Stimulated activated CD4-positive, alpha-beta T cell treated with anti-CD3 and anti-CD28 coated beads, TNF-alpha, amount 100 ng/mL, for 48 hours (primary cell): ENCODE measurements around the gene ROR2.

ENCODE experiments used
- DNase-seq, 3 donors: peaks; one replicate each; pipeline ENCODE4 v3.0.0-alpha.2; 2020; ENCODE audit warnings: low read depth in 3 of 3

Gene ROR2

DNA sequence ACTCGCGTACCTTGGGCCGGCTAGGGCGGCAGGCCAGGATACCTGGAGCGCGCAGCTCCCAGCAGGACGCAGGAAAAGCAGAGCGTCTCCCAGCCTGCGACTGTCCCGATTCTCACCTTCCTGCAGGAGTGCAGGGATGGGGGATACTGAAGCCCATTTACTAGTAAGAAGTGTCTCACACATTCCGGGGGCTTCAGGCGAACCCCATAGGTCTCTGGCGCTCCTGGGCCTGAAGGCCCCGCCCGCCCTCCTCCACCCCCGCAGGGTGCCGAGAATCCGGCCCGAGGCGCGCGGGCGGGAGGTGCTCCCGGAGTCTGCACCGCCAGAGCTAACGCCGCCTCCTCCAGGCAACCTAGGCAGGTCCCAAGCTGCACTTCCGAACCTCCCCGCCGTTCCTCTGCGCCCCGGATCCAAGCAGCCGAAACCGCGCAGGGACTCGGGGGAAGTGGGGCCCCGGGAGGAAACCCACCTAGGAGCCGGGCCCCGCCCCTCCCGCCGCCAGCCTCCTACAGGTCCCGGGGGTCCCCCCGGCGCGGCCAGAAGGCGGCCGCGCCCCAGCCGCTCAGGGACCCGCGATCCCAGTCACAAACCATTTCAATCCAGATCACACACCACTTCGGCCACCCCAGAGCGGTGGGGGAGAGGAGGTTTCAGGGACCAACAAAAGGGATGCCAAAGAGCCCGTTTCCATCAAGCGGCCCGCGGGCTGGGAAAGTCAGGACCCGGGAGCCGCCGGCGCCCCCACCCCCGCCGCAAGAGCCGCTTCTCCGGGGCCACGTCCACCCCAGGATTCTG, 1.2 kb downstream of the ROR2 start:
- DNase-seq = peak in 2 of 3 donors; percentile 5 to 9

DNA sequence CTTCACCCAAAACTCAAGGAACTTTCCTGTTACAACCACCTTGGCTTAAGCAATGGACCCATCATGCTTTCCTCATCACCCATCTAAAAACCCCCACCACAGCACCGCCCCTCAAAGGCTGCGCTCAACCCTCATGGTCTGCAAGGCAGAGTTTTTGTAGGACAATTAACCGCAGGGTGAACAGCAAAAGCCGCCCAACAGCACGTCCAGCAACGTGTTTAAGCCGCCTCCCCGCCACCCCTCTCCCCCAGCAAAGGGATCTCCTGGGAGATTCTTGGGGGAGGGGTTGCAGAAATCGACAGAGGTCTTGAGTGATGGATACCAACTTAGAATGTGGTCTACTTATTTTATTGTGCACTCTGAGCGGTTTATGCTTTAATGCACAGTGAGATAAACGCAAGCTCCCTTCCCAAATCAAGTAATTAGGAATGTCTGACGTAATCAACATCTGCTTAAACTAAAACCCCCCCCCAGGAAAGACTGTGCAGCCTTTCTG, 1.9 kb downstream of the ROR2 start:
- DNase-seq = no peak

GRCh38 chr9:91946653-91947488, 3.2 kb downstream of the ROR2 start:
- DNase-seq = no peak

DNA sequence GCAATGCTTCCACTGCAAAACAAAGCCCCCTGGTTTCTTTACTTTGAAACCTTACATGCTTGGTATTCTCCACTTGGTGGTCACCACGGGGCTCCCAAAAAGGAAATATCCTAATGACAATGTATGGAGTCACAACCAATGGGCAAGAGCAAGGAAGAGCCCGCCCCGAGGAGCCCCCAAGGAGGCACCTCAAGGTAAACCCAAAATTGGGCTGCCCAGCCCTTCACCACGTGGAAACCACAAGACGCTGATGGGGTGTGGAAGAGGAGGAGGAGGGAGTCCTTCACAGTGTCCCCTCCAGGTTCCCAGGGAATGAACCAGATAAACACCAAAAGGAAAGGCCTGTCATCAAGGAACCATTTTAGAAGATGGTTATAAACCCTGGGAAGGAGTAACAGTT, 3.8 kb downstream of the ROR2 start:
- DNase-seq = no peak

GRCh38 chr9:91945277-91946085, 4.5 kb downstream of the ROR2 start:
- no peak for DNase-seq

- no peak for DNase-seq
Observed at GRCh38 chr9:91944711-91945110, 5.3 kb downstream of the ROR2 start.

DNA sequence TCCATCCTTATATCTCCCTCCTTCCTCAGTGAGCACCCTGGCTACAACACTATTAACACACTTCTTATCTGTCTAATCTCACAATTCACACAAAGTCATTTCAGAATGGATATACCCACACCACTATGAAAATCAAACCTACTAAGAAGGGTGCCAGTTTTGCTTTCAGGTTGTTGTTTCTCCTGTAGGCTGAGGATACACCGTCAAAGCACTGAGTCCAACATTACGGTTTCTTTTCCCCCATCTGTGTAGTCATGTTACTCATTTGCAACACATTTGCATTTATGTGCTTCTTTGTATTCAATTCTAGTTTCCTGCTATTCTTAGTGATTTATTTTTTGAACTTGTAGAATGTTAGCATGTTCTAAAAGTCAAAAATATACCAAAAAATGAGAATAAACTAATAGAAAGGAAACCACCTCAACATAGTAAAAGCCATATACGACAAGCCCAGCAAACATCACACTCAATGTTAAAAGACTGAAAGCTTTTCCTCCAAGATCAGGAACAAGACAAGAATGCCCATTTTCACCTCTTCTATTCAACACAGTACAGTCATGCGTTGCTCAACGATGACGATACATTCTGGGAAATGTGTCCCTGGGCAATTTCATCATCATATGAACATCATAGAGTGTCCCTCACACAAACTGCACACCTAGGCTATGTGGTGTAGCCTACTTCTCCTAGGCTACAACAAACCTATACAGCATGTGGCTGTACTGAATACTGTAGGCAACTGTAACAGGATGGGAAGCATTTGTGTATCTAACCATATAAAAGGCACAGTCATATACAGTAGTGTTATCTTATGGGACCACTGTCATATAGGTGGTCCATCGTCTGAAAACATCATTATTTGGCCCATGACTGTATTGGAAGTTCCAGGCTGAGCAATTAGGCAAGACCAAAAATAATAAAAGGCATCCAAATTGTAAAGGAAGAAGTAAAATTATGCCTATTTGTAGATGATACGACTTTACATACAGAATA, 6.3 kb downstream of the ROR2 start:
- DNase-seq = no peak

DNA sequence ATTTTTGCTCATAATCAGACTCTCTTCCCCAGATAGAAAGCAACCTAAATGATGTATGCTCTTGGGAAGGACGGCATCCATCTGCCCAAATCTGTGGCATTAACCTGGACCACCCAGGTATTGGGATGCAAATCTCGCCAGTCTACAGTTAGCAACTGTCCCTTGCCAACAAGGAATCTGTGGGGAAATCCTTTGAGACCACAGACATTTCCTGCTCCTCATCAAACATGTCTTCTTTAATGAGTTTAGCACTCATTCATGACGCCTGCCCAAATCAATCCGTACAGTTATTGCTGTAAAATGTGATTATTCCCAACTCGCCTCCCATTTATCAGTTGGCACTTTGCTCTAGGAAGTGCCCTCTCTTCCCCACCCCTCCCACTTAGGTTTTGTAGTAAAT, 7.8 kb downstream of the ROR2 start:
- no peak for DNase-seq

- no peak for DNase-seq
Observed at GRCh38 chr9:91939978-91940377, 10.1 kb downstream of the ROR2 start.

DNA sequence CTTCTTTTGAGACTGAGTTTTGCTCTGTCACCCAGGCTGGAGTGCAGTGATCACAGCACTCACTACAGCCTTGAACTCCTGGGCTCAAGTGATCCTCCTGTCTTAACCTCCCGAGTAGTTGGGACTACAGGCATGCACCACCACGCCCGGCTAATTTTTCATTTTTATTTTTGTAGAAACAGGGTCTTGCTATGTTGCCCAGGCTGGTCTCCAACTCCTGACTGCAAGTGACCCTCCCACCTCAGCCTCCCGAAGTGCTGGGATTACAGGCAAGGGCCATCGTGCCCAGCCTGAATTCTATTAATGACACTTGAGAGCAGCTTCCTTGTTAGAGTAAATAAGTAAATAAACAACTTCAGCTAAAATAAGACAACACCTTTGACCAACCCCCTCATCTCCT, 12.3 kb downstream of the ROR2 start:
- DNase-seq = no peak

DNA sequence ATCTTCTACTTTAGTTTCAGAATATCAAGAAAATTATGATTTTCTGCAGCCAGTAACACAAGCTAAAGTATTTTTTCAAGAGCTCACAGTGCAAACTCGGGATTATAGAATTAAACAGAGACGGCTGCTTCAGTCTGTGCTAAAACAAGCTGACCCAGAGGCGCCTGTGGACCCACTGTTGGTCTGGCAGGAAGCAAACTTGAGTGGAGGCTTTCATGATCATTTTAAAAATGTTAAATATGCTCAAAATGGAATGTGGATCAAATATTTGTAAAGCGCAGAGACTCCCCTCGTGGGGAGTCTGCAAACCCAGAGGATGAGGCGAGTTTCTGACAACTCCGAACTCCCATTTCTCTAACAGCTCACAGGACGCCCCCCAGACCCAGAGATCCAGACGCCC, 13.0 kb downstream of the ROR2 start:
- no peak for DNase-seq

DNA sequence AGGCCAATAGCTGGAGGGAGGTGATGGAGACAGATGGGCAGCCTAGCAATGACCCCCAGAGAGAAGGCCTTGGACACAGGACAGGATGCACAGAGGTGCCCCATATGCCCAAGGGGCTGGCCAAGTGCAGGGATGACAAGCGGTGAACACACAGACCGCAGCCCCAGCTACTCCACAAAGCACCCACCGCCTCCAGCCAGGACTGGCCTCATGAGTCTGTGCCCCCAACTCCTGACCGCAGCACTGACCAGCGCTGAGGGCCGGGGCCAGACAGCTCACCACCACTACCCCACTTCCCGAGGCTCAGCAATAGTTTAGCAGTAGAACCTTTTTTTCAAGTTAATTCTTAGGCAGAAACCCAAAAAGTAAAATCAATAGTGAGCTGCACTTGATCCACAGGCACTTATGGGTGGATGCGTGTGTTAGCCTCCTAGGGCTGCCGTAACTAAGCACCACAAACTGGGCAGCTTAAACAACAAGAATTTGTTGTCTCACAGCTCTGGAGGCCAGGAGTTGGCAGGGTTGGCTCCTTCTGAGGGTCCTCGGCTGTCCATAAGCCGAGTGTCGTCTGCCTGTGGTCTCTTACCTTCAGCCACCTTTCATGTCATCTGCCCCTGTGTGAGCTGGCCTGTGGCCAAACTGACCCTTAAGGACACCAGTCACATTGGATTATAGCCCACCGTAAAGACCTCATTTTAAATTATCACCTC, 14.1 kb downstream of the ROR2 start:
- DNase-seq = no peak

DNA sequence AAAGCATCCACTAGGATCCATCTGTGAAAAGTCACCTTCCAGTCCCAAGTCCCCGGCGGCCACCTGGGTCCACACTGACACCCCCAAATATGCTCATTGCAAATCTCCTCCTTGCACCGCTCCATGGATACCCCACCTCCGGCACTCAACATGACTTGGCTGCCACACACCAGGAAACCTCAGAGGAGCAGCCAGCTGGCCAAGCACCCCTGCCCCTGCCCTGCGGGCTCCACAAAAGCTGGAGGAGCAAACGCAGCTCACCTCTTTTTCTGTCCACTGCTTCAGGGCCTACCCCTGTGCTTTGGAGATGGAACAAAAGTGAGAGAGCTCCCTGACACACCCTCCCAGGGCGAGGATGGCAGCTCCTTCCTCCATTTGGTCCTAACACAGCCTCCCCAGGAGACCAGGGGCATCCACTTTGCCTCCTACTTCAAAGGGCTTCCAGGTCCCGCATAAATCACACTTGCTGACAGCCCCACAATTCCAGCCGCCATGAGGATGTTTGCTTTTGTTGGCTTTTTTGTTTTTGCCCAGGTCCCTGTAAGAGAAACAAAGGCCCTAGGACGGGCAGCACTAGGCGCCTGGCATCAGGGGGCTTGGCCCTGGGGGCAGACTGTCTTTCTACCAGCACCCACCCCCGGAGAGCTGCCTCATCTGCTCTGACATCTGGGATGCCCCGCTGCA, 14.8 kb downstream of the ROR2 start:
- DNase-seq = no peak

DNA sequence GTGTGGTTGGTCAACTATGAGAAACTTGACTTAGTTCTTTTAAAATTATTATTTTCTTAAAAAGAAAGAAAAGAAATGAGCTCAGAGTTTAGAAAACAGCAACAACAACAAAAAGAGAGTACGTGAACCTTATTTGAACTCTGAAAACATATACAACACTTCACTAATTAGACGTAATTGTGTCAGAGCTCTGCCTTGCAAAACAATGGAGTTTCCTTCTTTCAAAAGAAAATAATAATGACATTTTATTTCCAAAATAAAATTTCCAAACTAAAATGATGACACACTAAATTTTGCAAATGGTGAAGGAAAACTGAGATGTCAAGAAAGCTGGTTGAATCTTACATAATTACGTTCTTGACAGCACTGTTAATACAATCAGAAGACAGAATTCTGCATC, 15.4 kb downstream of the ROR2 start:
- no peak for DNase-seq

- DNase-seq = no peak
Observed at GRCh38 chr9:91933556-91934352, 16.3 kb downstream of the ROR2 start.

- DNase-seq = no peak
Observed at GRCh38 chr9:91930475-91930874, 19.6 kb downstream of the ROR2 start.

- no peak for DNase-seq
Observed at GRCh38 chr9:91929331-91929730, 20.7 kb downstream of the ROR2 start.

DNA sequence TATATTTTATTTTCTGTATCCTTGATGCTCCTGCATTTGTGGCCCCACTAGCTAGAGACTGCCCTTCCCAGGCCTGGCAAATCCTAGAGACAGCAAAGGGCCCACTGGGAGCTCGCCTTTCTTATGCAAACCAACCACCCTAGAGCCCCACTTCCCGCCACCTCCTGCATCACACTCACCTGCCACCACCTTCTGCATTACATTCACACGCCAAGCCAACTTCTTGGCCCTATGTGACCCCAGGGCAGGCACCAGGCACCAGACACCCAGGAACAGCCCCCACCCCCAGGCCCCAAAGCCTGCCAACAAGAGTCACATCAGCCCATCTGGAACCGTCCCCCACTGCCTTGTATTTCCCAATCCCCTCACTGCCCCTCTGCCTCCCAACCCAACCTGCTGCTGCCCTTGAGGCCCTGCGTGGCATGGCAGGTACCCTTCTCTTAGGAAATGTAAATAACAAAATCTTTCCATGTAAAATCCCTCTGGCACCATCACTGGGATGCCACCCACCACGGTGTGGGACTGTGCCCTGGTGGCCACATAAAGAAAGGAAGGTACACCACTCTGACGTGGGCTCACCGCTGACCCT, 22.0 kb downstream of the ROR2 start:
- DNase-seq = no peak
